ENCODE measurements around the gene TMEM106A.
"Not testable (repeated sequence)": the region's sequence is repeated elsewhere in the genome, so short reads cannot be mapped to it uniquely, and the experiment has no call there.

Gene TMEM106A

GRCh38 chr17:43216369-43216761, 4.7 kb downstream of the TMEM106A start:
- DNase-seq: no peak

DNA sequence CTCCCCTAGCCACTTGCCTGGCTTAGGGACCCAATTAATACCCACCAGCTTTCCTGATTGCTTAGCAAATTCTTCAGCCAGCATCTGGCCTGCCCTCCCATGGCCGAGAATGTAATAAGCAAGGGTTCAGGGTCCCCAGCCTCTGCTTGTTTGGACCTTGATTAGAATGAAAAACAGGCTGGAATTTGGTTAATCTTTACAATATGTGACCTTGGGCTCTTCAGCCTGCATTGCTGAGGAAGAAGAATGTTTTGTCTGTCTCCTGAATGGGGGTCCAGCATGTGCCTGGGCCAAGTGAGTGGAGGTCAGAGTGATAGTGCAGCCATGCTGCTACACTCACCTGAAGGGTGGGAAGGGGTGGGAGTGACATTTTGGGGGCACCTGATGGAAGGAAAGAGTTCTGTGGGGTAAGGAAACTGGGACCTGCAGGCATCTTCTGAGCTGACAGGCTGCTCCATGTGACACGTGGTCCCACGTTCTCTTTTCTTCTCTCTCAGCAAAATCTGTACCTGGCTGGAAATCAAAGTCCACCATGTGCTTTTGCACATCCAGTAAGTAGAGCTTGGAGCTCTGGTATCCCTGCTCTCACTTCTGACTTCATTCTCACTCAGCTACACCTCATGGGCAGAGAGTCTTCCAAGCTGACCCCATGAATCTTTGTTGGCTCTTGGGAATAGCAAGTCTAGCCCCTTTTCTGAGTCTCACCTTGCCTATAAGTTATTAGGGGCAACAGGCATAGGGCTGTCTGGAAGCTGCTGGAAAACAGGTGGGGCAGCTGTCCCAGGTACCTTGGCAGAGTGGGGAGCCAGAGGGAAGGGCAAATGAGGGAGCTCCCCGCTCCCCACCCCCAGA, 5.3 kb downstream of the TMEM106A start:
- no peak for DNase-seq

DNA sequence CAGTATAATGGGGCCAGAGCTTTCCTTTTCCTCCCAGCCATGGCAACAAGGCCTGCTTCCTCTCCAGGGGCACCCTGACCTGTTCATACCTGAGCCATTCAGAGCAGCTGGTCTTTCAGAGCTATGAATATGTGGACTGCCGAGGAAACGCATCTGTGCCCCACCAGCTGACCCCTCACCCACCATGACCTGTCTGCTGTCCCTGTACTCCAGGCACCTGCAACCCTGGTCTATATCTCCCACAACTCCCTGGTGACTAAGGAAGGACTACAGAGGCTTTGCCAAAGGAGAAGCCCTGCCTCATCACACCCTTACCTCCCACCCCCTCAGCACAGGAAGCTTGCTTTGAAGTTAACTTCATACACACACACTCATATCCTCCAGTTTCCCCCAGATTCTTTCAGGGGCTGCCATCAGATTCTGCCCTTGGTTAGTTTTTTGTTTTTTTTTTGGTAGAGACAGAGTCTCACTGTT, 6.0 kb downstream of the TMEM106A start:
- DNase-seq: no peak

DNA sequence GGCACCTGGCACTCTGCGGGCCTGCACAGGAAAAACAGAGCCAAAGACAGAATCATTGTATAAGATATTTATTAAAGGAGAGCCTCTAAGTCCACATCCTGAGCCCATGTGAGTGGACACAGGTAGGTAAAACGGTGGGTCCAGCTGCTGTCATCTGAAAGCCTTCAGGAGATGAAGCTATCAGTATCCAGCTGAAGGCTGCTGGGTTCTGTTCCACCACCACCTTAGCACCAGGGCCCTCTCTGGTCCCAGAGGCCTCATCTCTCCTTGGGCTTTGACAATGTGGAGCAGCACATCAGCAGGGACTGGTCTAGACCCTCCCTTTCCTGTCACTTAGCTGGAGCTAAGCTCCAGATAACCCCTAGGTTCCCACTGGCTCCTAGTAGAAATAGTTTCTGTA, 7.3 kb downstream of the TMEM106A start:
- DNase-seq: no peak

DNA sequence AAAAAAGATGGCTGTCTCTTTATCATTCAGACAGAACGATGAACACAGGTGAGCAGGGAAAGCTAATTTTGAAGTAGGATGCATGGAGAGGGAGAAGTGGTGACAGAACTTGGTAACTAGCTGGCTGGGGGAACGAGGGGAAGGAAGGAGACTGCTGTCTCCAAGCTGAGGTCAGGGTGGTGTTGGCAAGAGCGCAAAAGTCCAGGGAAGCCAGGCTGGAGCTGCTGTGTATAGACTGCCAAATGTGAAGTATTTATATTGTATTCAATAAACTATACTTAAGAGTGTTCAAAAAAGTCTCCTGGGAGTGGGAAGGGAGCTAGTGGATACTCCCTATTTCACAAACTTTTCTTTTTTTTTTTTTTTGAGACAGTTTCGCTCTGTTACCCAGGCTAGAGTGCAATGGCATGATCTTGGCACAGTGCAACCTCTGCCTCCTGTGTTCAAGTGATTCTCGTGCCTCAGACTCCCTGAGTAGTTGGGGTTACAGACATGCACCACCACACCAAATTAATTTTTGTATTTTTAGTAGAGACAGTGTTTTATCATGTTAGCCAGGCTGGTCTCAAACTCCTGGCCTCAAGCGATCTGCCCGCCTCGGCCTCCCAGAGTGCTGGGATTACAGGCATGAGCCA, 8.2 kb downstream of the TMEM106A start:
- no peak for DNase-seq

GRCh38 chr17:43220511-43221125, 8.9 kb downstream of the TMEM106A start:
- DNase-seq: no peak

- no peak for DNase-seq
Observed at GRCh38 chr17:43224146-43224705, 12.6 kb downstream of the TMEM106A start.

DNA sequence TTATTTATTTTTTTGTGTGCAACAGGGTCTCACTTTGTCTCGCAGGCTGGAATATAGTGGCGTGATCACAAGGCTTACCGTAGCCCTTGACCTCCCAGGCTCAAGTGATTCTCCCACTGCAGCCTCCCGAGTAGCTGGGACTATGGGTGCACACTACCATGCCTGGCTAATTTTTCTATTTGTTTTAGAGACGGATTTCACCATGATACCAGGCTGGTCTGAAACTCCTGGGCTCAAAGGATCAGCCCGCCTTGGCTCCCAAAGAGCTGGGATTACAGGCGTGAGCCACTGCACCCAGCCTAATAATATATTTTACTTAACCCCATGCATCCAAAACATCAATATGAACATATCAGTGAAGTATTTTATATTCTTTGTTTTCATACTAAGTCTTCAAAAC, 14.7 kb downstream of the TMEM106A start:
- DNase-seq: no peak

DNA sequence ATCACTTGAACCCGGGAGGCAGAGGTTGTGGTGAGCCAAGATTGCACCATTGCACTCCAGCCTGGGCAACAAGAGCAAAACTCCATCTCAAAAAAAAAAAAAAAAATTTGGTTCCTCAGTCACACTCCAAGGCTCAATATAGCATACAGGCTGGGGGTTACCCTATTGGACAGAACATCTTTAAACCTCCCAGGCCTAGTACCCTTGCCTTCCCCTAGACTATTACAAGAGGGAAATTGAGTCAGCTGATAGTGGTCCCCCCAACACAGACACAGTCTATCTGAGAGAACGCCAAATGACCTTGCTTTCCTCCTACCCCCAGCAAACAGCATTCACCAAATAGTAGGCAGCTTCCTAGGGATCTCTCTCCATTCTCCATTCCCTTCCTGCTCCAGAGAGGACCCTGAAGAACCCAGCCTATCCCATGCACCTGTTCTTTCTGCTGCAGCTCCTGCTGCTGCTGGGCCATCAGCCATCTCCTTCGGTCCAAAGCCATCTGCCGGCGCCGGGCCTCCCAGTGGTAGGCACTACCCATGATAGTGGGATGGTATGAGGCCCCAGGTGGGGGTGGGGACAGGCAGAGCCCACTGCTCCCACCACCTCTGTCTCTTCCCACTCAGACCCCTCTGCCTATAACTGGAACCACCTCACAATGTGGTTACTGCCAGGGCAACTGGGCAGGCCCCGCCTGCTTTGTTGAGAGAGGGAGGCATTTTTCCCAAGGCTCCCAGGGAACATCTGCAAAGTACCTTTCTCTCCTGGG, 16.5 kb downstream of the TMEM106A start, which contains the start of gene CCDC200:
TSS of gene CCDC200 (minus strand) at position 604 of the 763 bp plus-strand sequence. CDS start at position 535, 69 bp downstream.
- not testable (repeated sequence) for DNase-seq

- not testable (repeated sequence) for DNase-seq
Observed at GRCh38 chr17:43231205-43232020, 19.7 kb downstream of the TMEM106A start.

- peak; percentile 15 for DNase-seq
Observed at GRCh38 chr17:43232021-43232699, 20.5 kb downstream of the TMEM106A start.

- DNase-seq: not testable (repeated sequence)
Observed at GRCh38 chr17:43233263-43233662, 21.6 kb downstream of the TMEM106A start.

DNA sequence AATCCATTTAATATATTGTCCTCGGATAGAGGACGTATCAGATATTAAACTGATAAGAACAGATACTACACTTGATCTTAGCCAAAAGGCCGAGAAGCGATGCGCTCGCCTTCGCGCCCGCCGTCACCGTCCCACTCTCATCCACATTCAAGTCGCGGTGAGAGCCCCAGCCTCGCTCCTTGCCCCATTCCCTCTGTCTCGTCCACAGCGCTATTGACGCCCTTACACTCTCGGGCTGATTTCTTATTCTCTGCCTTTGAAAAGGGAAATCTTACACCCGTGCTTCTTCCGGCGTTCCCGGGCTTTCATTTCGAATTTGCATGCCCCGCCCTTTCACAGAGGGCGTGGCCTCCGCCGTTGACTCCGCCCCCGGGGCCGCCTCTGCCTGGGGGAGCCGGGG, 22.2 kb downstream of the TMEM106A start, which contains the start of gene RNU2-1:
TSS of gene RNU2-1 (minus strand) at position 101 of the 400 bp plus-strand sequence.
- DNase-seq: not testable (repeated sequence)

- DNase-seq: not testable (repeated sequence)
Observed at GRCh38 chr17:43239597-43239996, 27.9 kb downstream of the TMEM106A start.

DNA sequence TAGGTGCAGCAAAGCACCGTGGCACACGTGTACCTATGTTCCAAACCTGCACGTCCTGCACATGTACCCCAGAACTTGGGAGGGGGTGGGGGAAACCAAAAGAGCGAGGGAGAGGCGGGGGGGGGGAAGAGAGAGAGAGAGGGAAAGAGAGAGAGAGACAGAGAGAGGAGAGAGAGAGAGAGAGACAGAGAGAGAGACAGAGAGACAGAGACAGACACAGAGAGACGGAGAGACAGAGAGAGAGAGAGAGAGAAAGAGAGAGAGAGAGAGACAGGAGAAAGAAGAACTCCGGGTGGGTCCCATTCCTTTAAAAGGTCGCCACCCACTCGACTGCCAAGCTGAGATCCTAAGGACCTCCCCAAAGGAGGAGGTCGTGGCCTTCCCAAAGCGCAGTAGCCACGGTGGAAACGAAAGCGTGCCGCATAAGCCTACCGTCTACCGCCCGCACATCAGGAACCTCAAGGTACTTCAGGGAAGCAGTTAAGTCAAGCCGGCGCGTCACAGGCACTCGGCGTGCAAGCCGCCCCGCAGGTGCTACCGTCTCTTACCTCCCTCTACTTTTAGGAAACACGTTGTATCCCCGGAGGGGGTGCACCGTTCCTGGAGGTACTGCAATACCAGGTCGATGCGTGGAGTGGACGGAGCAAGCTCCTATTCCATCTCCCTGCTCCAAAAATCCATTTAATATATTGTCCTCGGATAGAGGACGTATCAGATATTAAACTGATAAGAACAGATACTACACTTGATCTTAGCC, 29.1 kb downstream of the TMEM106A start:
- DNase-seq: not testable (repeated sequence)

- DNase-seq: not testable (repeated sequence)
Observed at GRCh38 chr17:43246456-43246855, 34.8 kb downstream of the TMEM106A start.

All from activated effector memory CD4-positive, alpha-beta T cell treated with Interleukin-2 at 50 U/mL for 16 hours (primary cell).